HuH-7.5 (cell line): ENCODE measurements around the gene KLHL21.
"Not testable (repeated sequence)": the region's sequence is repeated elsewhere in the genome, so short reads cannot be mapped to it uniquely, and the experiment has no call there.

Source experiments
- DNase-seq: peaks from one replicate; pipeline ENCODE4 v3.0.0; 2011; ENCODE audit warnings: low spot score

The KLHL21 gene

GRCh38 chr1:6600410-6601048 lies 2.1 kb downstream of the KLHL21 start:
- DNase-seq: no peak

- DNase-seq: not testable (repeated sequence)
Observed at GRCh38 chr1:6599991-6600390, 2.7 kb downstream of the KLHL21 start.

- DNase-seq: no peak
Observed at GRCh38 chr1:6599141-6599975, 3.3 kb downstream of the KLHL21 start.

GRCh38 chr1:6597777-6598131 lies 4.9 kb downstream of the KLHL21 start:
- DNase-seq: no peak

GRCh38 chr1:6596886-6597776 lies 5.5 kb downstream of the KLHL21 start:
- DNase-seq: no peak

GRCh38 chr1:6596351-6596750 lies 6.3 kb downstream of the KLHL21 start:
- DNase-seq: no peak

- no peak for DNase-seq
Observed at GRCh38 chr1:6594977-6595740, 7.5 kb downstream of the KLHL21 start.

GRCh38 chr1:6593810-6594209 lies 8.9 kb downstream of the KLHL21 start:
- DNase-seq: no peak

GRCh38 chr1:6592865-6593593 lies 9.6 kb downstream of the KLHL21 start:
- no peak for DNase-seq

GRCh38 chr1:6592441-6592840 lies 10.2 kb downstream of the KLHL21 start:
- DNase-seq: no peak

GRCh38 chr1:6591644-6592043 lies 11.0 kb downstream of the KLHL21 start:
- DNase-seq: no peak

- DNase-seq: no peak
Observed at GRCh38 chr1:6591222-6591621, 11.4 kb downstream of the KLHL21 start.

- no peak for DNase-seq
Observed at GRCh38 chr1:6590046-6590445, 12.6 kb downstream of the KLHL21 start.

- no peak for DNase-seq
Observed at GRCh38 chr1:6588893-6589520, 13.7 kb downstream of the KLHL21 start.

GRCh38 chr1:6588128-6588892 lies 14.4 kb downstream of the KLHL21 start:
- DNase-seq: no peak

- no peak for DNase-seq
Observed at GRCh38 chr1:6587261-6588005, 15.2 kb downstream of the KLHL21 start.

GRCh38 chr1:6586404-6586816 lies 16.3 kb downstream of the KLHL21 start:
- no peak for DNase-seq

- no peak for DNase-seq
Observed at GRCh38 chr1:6585841-6586240, 16.8 kb downstream of the KLHL21 start.

GRCh38 chr1:6585081-6585722 lies 17.5 kb downstream of the KLHL21 start:
- DNase-seq: no peak
